Activated CD4-positive, alpha-beta T cell treated with anti-CD3 and anti-CD28 coated beads, Interleukin-2, amount 10 ng/mL, durations not matched to agents 7 days and 5 days (primary cell): ENCODE results near the gene CCDC6. TPM values are rescaled to one million over a fixed set of nuclear protein-coding genes. Genes with fewer than 3 reads are reported as not detected.
"Not testable (repeated sequence)": the region's sequence is repeated elsewhere in the genome, so short reads cannot be mapped to it uniquely, and the experiment has no call there.

Experiments
- CTCF ChIA-PET: fragments of 350-600 bp; sonication (Branson Sonifier 250); formaldehyde crosslinking; loops from one replicate; lab custom pipeline; 2021; ENCODE audit warnings: antibody characterized with exemption; lab: Charles Lee
- POLR2A ChIA-PET: fragments of 350-600 bp; sonication (Branson Sonifier 250); formaldehyde crosslinking; loops from one replicate; lab custom pipeline; 2021; ENCODE audit warnings: antibody characterized with exemption; lab: Charles Lee
- DNase-seq: peaks from one replicate; pipeline ENCODE4 v3.0.0-alpha.2; 2020
- H3K27ac Mint-ChIP-seq: one replicate; pipeline ENCODE4 v1.8.0; 2021; ENCODE audit warnings: mild to moderate bottlenecking, moderate library complexity, mixed read lengths
- H3K27me3 Mint-ChIP-seq: one replicate; pipeline ENCODE4 v1.8.0; 2021; ENCODE audit warnings: mixed read lengths
- H3K36me3 Mint-ChIP-seq: one replicate; pipeline ENCODE4 v1.8.0; 2021; ENCODE audit warnings: low read depth, mixed read lengths
- H3K4me1 Mint-ChIP-seq: one replicate; pipeline ENCODE4 v1.8.0; 2021; ENCODE audit warnings: mixed read lengths
- H3K4me3 Mint-ChIP-seq: one replicate; pipeline ENCODE4 v1.8.0; 2021; ENCODE audit warnings: mild to moderate bottlenecking, moderate library complexity, mixed read lengths
- H3K9me3 Mint-ChIP-seq: one replicate; pipeline ENCODE4 v1.8.0; 2021; ENCODE audit warnings: mixed read lengths
- total RNA-seq, 2 experiments: library from RNA; stranded (reverse); gene quantifications; one replicate each; pipeline ENCODE4 v1.2.3, GENCODE V29; 2021

CCDC6 gene
- total RNA-seq, 2 experiments from 2014 or later: 18.9 to 21.8 TPM

- CTCF ChIA-PET: interaction anchor here (0.7 to 3.5 kb wide), 5 partner anchors 10 to 48 kb away, joined by 3 to 16 read pairs (median 3); partner anchors contain the start of gene CCDC6
Measured at GRCh38 chr10:59887972-59888640, 18.2 kb downstream of the CCDC6 start.

DNA sequence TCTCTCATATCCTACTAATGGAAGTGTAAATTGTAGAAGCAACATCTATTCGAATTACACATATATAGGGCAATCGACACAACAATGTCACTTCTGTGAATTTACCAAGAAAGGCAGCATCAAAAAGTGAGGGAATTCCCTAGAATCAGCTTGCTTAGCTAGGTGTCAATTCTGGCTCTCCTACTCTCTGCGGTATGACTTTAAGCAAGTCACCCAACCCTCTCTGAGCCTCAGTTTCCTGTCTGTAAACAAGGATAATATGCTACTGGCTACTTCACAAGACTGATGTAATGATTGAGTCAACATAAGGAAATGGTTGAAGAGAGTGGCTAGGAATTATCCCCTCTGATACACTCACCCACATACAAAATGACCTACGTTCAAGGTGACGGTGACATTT is 19.4 kb downstream of the CCDC6 start:
- H3K27me3 Mint-ChIP-seq: no peaks in the 10 kb centered on the region
- no peak overlapping the region for H3K4me3 Mint-ChIP-seq
- no peak for DNase-seq
- H3K27ac Mint-ChIP-seq: no peak overlapping the region
- ChIA-PET POLR2A (no interaction called here), CTCF (interaction anchor here (1.2 kb wide), 1 partner anchor 29 kb away, joined by 3 read pairs; no protein-coding TSS in a partner anchor)
- peaks cover 12% of the 10 kb centered on the region for H3K36me3 Mint-ChIP-seq
- H3K9me3 Mint-ChIP-seq: no peaks in the 10 kb centered on the region
- peaks cover 58% of the 10 kb centered on the region for H3K4me1 Mint-ChIP-seq

More at GRCh38 chr10:59887972-59888640, 18.2 kb downstream of the CCDC6 start:
- Mint-ChIP-seq H3K9me3 (no peaks in the 10 kb centered on the region), H3K4me3 (no peak overlapping the region), H3K36me3 (peaks cover 12% of the 10 kb centered on the region), H3K27ac (no peak overlapping the region), H3K27me3 (no peaks in the 10 kb centered on the region), H3K4me1 (peaks cover 58% of the 10 kb centered on the region)
- POLR2A ChIA-PET: no interaction called here
- DNase-seq: no peak

DNA sequence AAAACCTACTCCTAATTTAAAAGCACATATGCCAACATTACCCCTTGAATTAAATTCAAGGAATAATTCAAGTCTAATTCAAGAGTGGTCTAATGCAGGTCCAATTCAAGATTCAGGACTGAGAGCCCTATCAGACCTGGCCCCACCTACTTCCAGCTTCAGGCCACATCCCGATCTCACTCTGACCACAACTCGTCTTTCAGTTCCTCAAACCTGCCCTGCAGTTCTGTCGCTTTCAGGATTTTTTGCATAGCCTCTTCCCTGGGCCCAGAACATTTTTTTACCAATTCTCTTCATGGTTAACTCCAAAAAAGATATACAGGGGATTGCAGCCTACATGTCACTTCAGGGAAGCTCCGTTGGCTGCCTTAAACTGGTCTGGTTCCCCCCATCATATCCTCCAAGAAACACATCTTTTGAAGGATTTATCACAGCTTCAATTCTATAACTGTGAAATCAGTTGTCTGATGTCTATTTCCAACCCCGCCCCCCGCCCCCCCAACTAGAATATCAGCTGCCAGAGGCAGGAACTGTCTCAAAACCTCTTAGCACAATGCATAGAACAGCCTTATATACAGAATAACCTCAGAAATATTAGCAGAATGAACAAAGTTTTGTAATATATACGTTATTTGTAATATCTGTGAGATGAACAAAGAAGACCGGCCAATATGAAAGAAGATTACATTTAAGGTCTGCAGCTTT is 20.8 kb downstream of the CCDC6 start:
- Mint-ChIP-seq H3K36me3 (peaks cover 14% of the 10 kb centered on the region), H3K27ac (no peak overlapping the region), H3K4me3 (peak overlapping the region; percentile 3), H3K4me1 (peaks cover 63% of the 10 kb centered on the region), H3K27me3 (no peaks in the 10 kb centered on the region), H3K9me3 (no peaks in the 10 kb centered on the region)
- POLR2A ChIA-PET: interaction anchor here (0.6 kb wide), 1 partner anchor 21 kb away, joined by 4 read pairs; the partner anchor contains the start of gene CCDC6
- CTCF ChIA-PET: interaction anchor here (0.7 to 1.3 kb wide), 4 partner anchors 10 to 21 kb away, joined by 3 read pairs; partner anchors contain the start of gene CCDC6
- no peak for DNase-seq

- H3K27ac Mint-ChIP-seq, H3K9me3 Mint-ChIP-seq, DNase-seq, H3K27me3 Mint-ChIP-seq, POLR2A ChIA-PET, H3K4me3 Mint-ChIP-seq: not testable (repeated sequence)
- Mint-ChIP-seq H3K36me3 (peaks cover 12% of the 10 kb centered on the region), H3K4me1 (peaks cover 70% of the 10 kb centered on the region)
- CTCF ChIA-PET: interaction anchor here (0.7 to 1.3 kb wide), 4 partner anchors 11 to 21 kb away, joined by 3 read pairs; partner anchors contain the start of gene CCDC6
Measured at GRCh38 chr10:59884893-59885292, 21.5 kb downstream of the CCDC6 start.

DNA sequence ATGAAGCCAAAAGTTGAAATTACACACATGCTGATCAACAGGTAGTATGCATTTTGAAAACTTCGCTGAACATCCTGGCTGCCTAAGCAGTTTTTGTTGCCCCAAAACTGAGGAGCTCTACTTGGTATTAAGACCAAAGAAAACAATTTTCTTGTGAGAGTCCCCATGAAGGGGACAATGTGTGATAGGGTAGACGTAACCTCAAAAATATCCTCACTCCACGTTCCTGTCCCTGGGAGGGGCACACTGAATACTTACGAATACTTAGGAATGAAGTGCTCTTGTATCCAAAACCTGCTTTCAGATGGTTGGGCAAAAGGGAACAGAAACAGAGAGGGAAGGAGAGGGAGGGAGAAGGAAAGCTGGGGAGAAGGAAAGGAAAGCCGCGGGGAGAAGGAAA is 24.7 kb downstream of the CCDC6 start:
- peaks cover 7% of the 10 kb centered on the region for H3K36me3 Mint-ChIP-seq
- H3K27me3 Mint-ChIP-seq: no peaks in the 10 kb centered on the region
- no peak overlapping the region for H3K27ac Mint-ChIP-seq
- POLR2A ChIA-PET: no interaction called here
- DNase-seq: no peak
- peaks cover 73% of the 10 kb centered on the region for H3K4me1 Mint-ChIP-seq
- no peak overlapping the region for H3K4me3 Mint-ChIP-seq
- H3K9me3 Mint-ChIP-seq: no peaks in the 10 kb centered on the region
- CTCF ChIA-PET: interaction anchor here (1.2 kb wide), 1 partner anchor 25 kb away, joined by 5 read pairs; the partner anchor contains the start of gene CCDC6

DNA sequence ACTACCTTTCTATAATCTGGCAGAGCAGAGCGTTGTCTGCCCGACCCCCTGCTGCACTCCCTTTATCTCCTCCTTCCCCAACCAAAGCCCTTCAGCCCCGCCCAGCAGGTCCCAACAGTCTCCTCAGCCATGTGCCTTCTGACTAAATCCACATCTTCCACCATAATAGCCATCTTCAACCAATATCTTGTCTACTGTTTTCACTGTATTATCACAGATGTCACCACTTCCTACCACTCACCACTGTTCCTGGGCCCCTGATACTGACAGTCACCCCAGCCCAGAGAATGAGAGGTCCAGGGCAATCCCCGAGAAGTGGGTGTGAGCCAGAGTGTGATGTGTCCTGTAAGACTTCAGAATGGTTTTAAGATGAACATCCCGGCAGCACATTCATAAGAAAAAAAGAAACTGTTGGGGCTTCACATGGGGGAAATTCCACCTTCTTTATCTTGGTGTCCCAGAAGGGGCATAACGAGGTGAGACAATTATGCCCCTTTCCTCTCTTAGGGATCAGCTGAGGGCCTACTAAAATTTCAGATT is 25.3 kb downstream of the CCDC6 start:
- H3K4me3 Mint-ChIP-seq: no peak overlapping the region
- no peaks in the 10 kb centered on the region for H3K9me3 Mint-ChIP-seq
- H3K4me1 Mint-ChIP-seq: peaks cover 67% of the 10 kb centered on the region
- peaks cover 5% of the 10 kb centered on the region for H3K36me3 Mint-ChIP-seq
- POLR2A ChIA-PET: no interaction called here
- CTCF ChIA-PET: interaction anchor here (1.2 kb wide), 1 partner anchor 25 kb away, joined by 5 read pairs; the partner anchor contains the start of gene CCDC6
- no peaks in the 10 kb centered on the region for H3K27me3 Mint-ChIP-seq
- peak; percentile 42 for DNase-seq
- H3K27ac Mint-ChIP-seq: peak overlapping the region; percentile 38

- POLR2A ChIA-PET: no interaction called here
- no peak overlapping the region for H3K27ac Mint-ChIP-seq
- no peak for DNase-seq
- CTCF ChIA-PET: interaction anchor here (0.6 to 1.2 kb wide), 3 partner anchors 11 to 300 kb away, joined by 3 to 10 read pairs (median 4); partner anchors contain the start of gene CCDC6
- peaks cover 6% of the 10 kb centered on the region for H3K36me3 Mint-ChIP-seq
- H3K27me3 Mint-ChIP-seq: no peaks in the 10 kb centered on the region
- no peak overlapping the region for H3K4me3 Mint-ChIP-seq
- no peaks in the 10 kb centered on the region for H3K9me3 Mint-ChIP-seq
- H3K4me1 Mint-ChIP-seq: peaks cover 61% of the 10 kb centered on the region
Measured at GRCh38 chr10:59880019-59880717, 26.2 kb downstream of the CCDC6 start.

- no peaks in the 10 kb centered on the region for H3K9me3 Mint-ChIP-seq
- H3K4me1 Mint-ChIP-seq: peaks cover 57% of the 10 kb centered on the region
- peak overlapping the region; percentile 15 for H3K27ac Mint-ChIP-seq
- CTCF ChIA-PET: interaction anchor here (0.6 to 1.2 kb wide), 3 partner anchors 12 to 299 kb away, joined by 3 to 10 read pairs (median 4); partner anchors contain the start of gene CCDC6
- H3K36me3 Mint-ChIP-seq: peaks cover 7% of the 10 kb centered on the region
- POLR2A ChIA-PET: no interaction called here
- H3K4me3 Mint-ChIP-seq: no peak overlapping the region
- H3K27me3 Mint-ChIP-seq: no peaks in the 10 kb centered on the region
- no peak for DNase-seq
Measured at GRCh38 chr10:59879363-59879913, 26.9 kb downstream of the CCDC6 start.

GRCh38 chr10:59878915-59879314 is 27.4 kb downstream of the CCDC6 start:
- no peak overlapping the region for H3K27ac Mint-ChIP-seq

DNA sequence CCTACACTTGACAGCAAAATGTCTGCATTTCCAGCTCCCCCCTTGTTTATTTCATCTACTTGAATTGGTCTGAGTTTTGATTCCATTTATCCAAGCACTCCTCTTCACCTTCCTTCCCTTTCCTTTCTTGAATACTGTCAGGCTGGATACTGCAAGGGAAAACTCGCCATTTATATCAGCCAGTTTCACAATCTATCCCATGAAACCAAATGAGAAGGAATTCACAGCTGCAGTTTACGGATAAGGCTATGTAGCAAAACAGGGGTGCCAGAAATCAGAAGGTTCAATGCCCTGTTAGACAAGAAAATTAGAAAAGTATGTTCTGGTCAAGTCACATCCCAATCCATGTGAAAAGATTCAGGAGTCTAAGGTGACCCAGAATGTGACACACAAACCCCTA is 28.1 kb downstream of the CCDC6 start:
- Mint-ChIP-seq H3K27ac (no peak overlapping the region), H3K27me3 (no peaks in the 10 kb centered on the region), H3K4me3 (no peak overlapping the region), H3K36me3 (peaks cover 7% of the 10 kb centered on the region), H3K4me1 (peaks cover 63% of the 10 kb centered on the region), H3K9me3 (no peaks in the 10 kb centered on the region)
- no peak for DNase-seq
- POLR2A ChIA-PET: no interaction called here
- CTCF ChIA-PET: no interaction called here

More at GRCh38 chr10:59878915-59879314, 27.4 kb downstream of the CCDC6 start:
- Mint-ChIP-seq H3K4me1 (peaks cover 57% of the 10 kb centered on the region), H3K36me3 (peaks cover 7% of the 10 kb centered on the region), H3K9me3 (no peaks in the 10 kb centered on the region), H3K27me3 (no peaks in the 10 kb centered on the region), H3K4me3 (no peak overlapping the region)
- no peak for DNase-seq
- CTCF ChIA-PET: interaction anchor here (1.2 kb wide), 1 partner anchor 27 kb away, joined by 10 read pairs; the partner anchor contains the start of gene CCDC6
- POLR2A ChIA-PET: no interaction called here

- POLR2A ChIA-PET: no interaction called here
- DNase-seq: no peak
Measured at GRCh38 chr10:59877191-59877671, 29.1 kb downstream of the CCDC6 start.

GRCh38 chr10:59876695-59877094 is 29.7 kb downstream of the CCDC6 start:
- no peak overlapping the region for H3K27ac Mint-ChIP-seq
- no peak overlapping the region for H3K4me3 Mint-ChIP-seq
- H3K9me3 Mint-ChIP-seq: no peaks in the 10 kb centered on the region

More at GRCh38 chr10:59877191-59877671, 29.1 kb downstream of the CCDC6 start:
- CTCF ChIA-PET: no interaction called here
- Mint-ChIP-seq H3K36me3 (peaks cover 7% of the 10 kb centered on the region), H3K4me1 (peaks cover 73% of the 10 kb centered on the region), H3K9me3 (no peaks in the 10 kb centered on the region), H3K27me3 (no peaks in the 10 kb centered on the region), H3K27ac (peak overlapping the region; percentile 52), H3K4me3 (no peak overlapping the region)

More at GRCh38 chr10:59876695-59877094, 29.7 kb downstream of the CCDC6 start:
- peaks cover 75% of the 10 kb centered on the region for H3K4me1 Mint-ChIP-seq
- POLR2A ChIA-PET: no interaction called here
- H3K27me3 Mint-ChIP-seq: no peaks in the 10 kb centered on the region
- peaks cover 7% of the 10 kb centered on the region for H3K36me3 Mint-ChIP-seq
- CTCF ChIA-PET: interaction anchor here (0.6 to 0.8 kb wide), 2 partner anchors 30 to 1522 kb away, joined by 4 read pairs; partner anchors contain the start of gene CCDC6
- no peak for DNase-seq
